Gastrocnemius medialis (tissue), 4 donors: ENCODE data around the gene ENAH. TPM values are rescaled to one million over a fixed set of nuclear protein-coding genes. Genes with fewer than 3 reads are reported as not detected.

Source experiments
- ATAC-seq, 2 donors: fragments of 150-250 bp; one replicate each; pipeline ENCODE4 v1.9.1; 2016
- DNase-seq, 2 donors: peaks; one replicate each; pipeline ENCODE4 v3.0.0-alpha.2; 2019
- H3K27ac ChIP-seq, 4 donors: fragments of 200-600 bp; sonication (generic); 1 replicate in 1 of 4; 2 replicates in 3 of 4; pipeline ENCODE4 v1.5.1; 2016 to 2018; ENCODE audit warnings: mild to moderate bottlenecking in 2 of 4, moderate library complexity in 1 of 4
- H3K27me3 ChIP-seq, 3 donors: fragments of 200-600 bp; sonication (generic) in 2 of 3; 1 replicate in 1 of 3; 2 replicates in 2 of 3; pipeline versions ENCODE4 v1.5.1 to v1.6.0; 2016 to 2019; ENCODE audit warnings: mild to moderate bottlenecking in 1 of 3, moderate library complexity in 1 of 3
- H3K36me3 ChIP-seq, 2 donors: fragments of 200-600 bp; sonication (generic) in 1 of 2; one replicate each; pipeline ENCODE4 v1.5.1; 2017 to 2018
- H3K4me1 ChIP-seq, 2 donors: fragments of 200-600 bp; sonication (generic) in 1 of 2; one replicate each; pipeline ENCODE4 v1.5.1; 2016 to 2017; ENCODE audit warnings: mild to moderate bottlenecking in 2 of 2
- H3K4me3 ChIP-seq, 4 donors: fragments of 200-600 bp; sonication (generic) in 3 of 4; 1 replicate in 1 of 4; 2 replicates in 3 of 4; pipeline ENCODE4 v1.5.1; 2016 to 2019; ENCODE audit warnings: mild to moderate bottlenecking in 2 of 4
- H3K9me3 ChIP-seq, 3 donors: fragments of 200-600 bp; sonication (generic) in 2 of 3; 1 replicate in 1 of 3; 2 replicates in 2 of 3; pipeline ENCODE4 v1.5.1; 2016 to 2019
- CTCF ChIP-seq, 5 experiments: fragments of 450-650 bp in 3 of 5; fragments of 200-600 bp in 2 of 5; sonication (generic) in 2 of 5; IDR thresholded peaks in 4 of 5; conservative IDR thresholded peaks in 1 of 5; 1 replicate in 4 of 5; 2 replicates in 1 of 5; pipeline ENCODE4 v1.5.1; 2016 to 2019; ENCODE audit warnings: antibody characterized with exemption in 5 of 5, mild to moderate bottlenecking in 3 of 5, moderate library complexity in 3 of 5
- POLR2A ChIP-seq, 2 donors: fragments of 450-650 bp; IDR thresholded peaks; one replicate each; pipeline ENCODE4 v1.6.1; 2017; ENCODE audit warnings: antibody characterized with exemption in 2 of 2, mild to moderate bottlenecking in 2 of 2, moderate library complexity in 2 of 2
- in situ Hi-C, 4 donors: fragments of 200-750 bp; cut with MboI; loops; one replicate each; pipeline versions ENCODE4 v1.15.0 to v1.8.0; 2017; ENCODE audit warnings: low sequenced_read_pairs in 4 of 4
- intact Hi-C: fragments of 100-400 bp; cut with DNase I; formaldehyde crosslinking; loops from one replicate; pipeline ENCODE4 v1.15.1; 2023; ENCODE audit warnings: low total_unique reads
- total RNA-seq, 4 donors: library from RNA; depleted of rRNA; stranded (reverse); fragments of >200 nt; gene quantifications; one replicate each; pipeline versions ENCODE4 v1.1.0 to v1.2.3, GENCODE V29; 2016

ENAH gene
- total RNA-seq, 4 donors from 2014 or later: 56.1 to 112 (median 62.2) TPM

DNA sequence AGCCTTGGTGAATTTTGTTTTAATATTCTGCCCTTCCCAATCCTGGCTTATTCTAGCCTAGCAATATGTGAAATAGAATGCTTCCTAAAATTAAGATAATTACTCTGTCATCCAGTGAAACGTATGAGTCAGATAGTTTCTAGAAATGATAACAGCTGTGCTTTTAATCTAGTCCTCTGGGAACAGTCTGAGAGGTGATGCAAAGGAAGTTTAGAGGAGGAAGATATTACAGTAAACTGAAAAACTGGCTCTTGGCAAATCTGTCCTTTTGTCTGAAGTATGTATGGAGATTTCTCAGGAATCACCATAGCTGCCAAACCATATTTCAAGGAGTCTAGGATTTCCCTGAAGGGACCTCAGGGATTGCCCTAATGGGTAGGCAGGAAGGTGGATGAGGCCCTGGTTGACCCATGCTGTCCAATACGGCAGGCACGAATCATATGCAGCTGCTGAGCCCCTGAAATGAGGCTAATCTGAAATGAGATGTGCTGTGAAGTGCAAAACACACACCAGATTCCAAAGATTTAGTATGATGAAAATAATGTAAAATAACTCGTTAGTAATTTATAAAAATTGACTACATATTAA, 154.3 kb downstream of the ENAH start:
- no peaks in the 10 kb centered on the region for H3K4me1 ChIP-seq
- no peak overlapping the region for H3K27ac ChIP-seq
- in situ Hi-C loops (no loop called here), intact Hi-C loops (no loop called here)
- no peaks in the 10 kb centered on the region for H3K27me3 ChIP-seq
- no peaks in the 10 kb centered on the region for H3K9me3 ChIP-seq
- H3K36me3 ChIP-seq: peaks cover 0 to 44% of the 10 kb centered on the region in 2 donors
- H3K4me3 ChIP-seq: no peak overlapping the region
- ATAC-seq (no peak), DNase-seq (no peak)
- no peak for TF ChIP-seq CTCF (IDR thresholded peaks at IDR 0.05 in 4 of 5, conservative IDR thresholded peaks at IDR 0.05 in 1 of 5)
- no peak for TF ChIP-seq POLR2A (IDR thresholded peaks at IDR 0.05)

DNA sequence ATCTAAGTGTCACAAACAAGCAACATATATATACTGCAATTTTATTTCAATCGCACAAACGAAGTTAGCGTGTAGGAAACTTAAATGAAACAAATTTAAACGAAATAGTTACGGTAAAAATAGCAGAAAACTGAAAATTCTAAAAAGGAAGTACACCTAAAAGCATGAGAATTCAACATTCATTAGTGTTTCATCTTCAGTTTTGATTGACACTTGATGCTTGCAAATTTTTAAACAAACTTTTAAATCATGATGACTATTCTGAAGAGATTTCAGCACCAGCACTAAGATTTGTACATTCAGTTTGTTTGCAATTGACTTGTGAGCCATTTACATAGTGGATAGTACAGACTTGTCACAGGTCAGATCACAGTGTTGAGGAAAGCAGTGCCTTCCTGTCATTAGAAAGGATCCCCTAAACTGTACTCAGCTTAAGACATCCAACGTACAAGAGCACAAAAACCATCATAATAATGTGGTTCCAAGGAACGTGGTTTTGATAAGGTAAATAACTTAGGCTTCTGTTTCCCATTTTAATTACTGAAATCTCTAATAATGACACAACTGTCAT, 158.0 kb downstream of the ENAH start:
- DNase-seq (no peak), ATAC-seq (no peak)
- Histone ChIP-seq H3K36me3 (peaks cover 0 to 37% of the 10 kb centered on the region in 2 donors), H3K27ac (no peak overlapping the region), H3K4me3 (no peak overlapping the region), H3K9me3 (no peaks in the 10 kb centered on the region), H3K4me1 (no peaks in the 10 kb centered on the region), H3K27me3 (no peaks in the 10 kb centered on the region)
- in situ Hi-C loops (no loop called here), intact Hi-C loops (no loop called here)
- no peak for TF ChIP-seq POLR2A (IDR thresholded peaks at IDR 0.05)
- TF ChIP-seq CTCF (IDR thresholded peaks at IDR 0.05 in 4 of 5, conservative IDR thresholded peaks at IDR 0.05 in 1 of 5): no peak

DNA sequence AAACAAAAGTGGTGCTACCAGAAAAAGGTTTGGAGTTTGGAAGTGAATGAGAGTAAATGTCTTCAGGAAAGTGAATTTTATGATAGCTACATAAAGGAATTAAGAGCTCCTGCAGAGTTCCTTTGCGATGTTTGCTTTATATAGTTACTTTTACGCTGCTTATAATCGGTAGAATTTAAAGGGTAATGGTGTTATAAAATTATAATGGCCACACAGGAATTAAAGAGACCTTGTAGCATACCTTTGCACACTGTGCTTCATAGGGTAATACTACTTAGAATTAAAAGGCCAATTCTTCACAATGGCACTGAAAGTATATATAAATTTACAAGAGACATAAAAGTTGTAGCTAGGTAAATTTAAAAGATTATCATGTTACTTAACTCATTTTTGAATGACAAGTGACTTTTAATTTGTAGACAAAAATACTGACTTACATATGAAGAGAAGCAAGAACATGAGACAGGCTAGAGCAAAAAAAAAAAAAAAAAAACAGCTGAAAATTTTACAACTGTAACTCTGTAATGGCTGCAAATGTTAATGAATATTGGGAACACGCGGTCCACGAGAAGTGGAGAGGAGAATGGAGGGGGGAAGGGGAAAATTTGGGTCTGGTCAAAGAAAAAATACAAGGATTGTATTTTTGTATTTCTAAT, 159.2 kb downstream of the ENAH start:
- intact Hi-C loops (no loop called here), in situ Hi-C loops (no loop called here)
- ATAC-seq (no peak), DNase-seq (no peak)
- Histone ChIP-seq H3K4me1 (no peaks in the 10 kb centered on the region), H3K4me3 (no peak overlapping the region), H3K9me3 (no peaks in the 10 kb centered on the region), H3K27ac (no peak overlapping the region), H3K27me3 (no peaks in the 10 kb centered on the region), H3K36me3 (peaks cover 0 to 29% of the 10 kb centered on the region in 2 donors)
- TF ChIP-seq CTCF (IDR thresholded peaks at IDR 0.05 in 4 of 5, conservative IDR thresholded peaks at IDR 0.05 in 1 of 5): no peak
- TF ChIP-seq POLR2A (IDR thresholded peaks at IDR 0.05): no peak

DNA sequence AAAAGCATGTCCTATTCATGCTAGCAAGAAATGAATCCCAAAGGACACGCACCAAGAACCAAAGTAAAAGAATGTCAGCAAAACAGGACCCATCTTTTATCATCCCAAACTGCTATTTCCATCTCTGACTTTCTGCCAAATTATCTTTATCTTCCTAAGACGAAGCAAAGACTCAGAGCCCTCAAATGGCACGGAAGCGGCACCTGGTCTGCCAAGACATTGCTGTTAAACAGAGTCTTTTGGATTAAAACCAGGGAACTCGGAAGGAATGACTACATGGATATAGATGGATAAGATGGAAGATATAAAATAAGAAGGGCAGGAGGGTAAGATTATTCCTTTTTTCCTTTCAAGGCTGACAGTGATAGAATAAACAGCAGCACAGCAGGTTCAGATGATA, 164.2 kb downstream of the ENAH start:
- Histone ChIP-seq H3K36me3 (no peaks in the 10 kb centered on the region), H3K27ac (no peak overlapping the region), H3K27me3 (no peaks in the 10 kb centered on the region), H3K4me1 (peaks cover 0 to 4% of the 10 kb centered on the region in 2 donors), H3K9me3 (no peaks in the 10 kb centered on the region), H3K4me3 (no peak overlapping the region)
- intact Hi-C loops: no loop called here
- no peak for ATAC-seq
- no peak for DNase-seq
- in situ Hi-C loops: loop anchor here in 1 of 4 donors (10.0 kb wide), 2 partner anchors 276 to 486 kb away; no protein-coding TSS in a partner anchor
- TF ChIP-seq POLR2A (IDR thresholded peaks at IDR 0.05) (no peak), CTCF (IDR thresholded peaks at IDR 0.05 in 4 of 5, conservative IDR thresholded peaks at IDR 0.05 in 1 of 5) (no peak)
